GM12892 (cell line): ENCODE data around the gene FAHD2A.
A peak's percentile ranks its signal among the peaks of the same experiment; 100 is the strongest.

Experiments used
- DNase-seq: peaks from one replicate; pipeline ENCODE4 v3.0.0; 2011; ENCODE audit not compliant: insufficient read length
- FAIRE-seq: peaks from 2 replicates; lab custom pipeline; 2011; peaks lifted over from hg19 to GRCh38; lab: Jason Lieb, UNC
- POLR2A ChIP-seq: IDR thresholded peaks from 2 replicates; pipeline ENCODE4 v1.6.1; 2011; ENCODE audit warnings: low read depth, low read length, control low read depth
- POLR2AphosphoS5 ChIP-seq: IDR thresholded peaks from 2 replicates; pipeline ENCODE4 v1.6.1; 2011; ENCODE audit warnings: low read depth, low read length, control low read depth
- TAF1 ChIP-seq: IDR thresholded peaks from 2 replicates; pipeline ENCODE4 v1.6.1; 2011; ENCODE audit warnings: low read depth, mild to moderate bottlenecking, control low read depth, low read length, borderline replicate concordance

Gene FAHD2A

GRCh38 chr2:95385570-95385984 is 16.9 kb upstream of the FAHD2A start:
- TF ChIP-seq POLR2A (no peak), TAF1 (no peak), POLR2AphosphoS5 (no peak)
- FAIRE-seq (no peak), DNase-seq (no peak)

- DNase-seq (no peak), FAIRE-seq (no peak)
- no peak for TF ChIP-seq POLR2A
- no peak for TF ChIP-seq TAF1
- TF ChIP-seq POLR2AphosphoS5 = no peak
Observed at GRCh38 chr2:95386031-95386430, 16.5 kb upstream of the FAHD2A start.

GRCh38 chr2:95387358-95387757 is 15.2 kb upstream of the FAHD2A start:
- TF ChIP-seq POLR2A (no peak), TAF1 (no peak), POLR2AphosphoS5 (no peak)
- FAIRE-seq (no peak), DNase-seq (no peak)

- TF ChIP-seq POLR2A = no peak
- no peak for TF ChIP-seq POLR2AphosphoS5
- no peak for TF ChIP-seq TAF1
- no peak for FAIRE-seq
- no peak for DNase-seq
Observed at GRCh38 chr2:95388091-95388692, 14.3 kb upstream of the FAHD2A start.

GRCh38 chr2:95388856-95389244 is 13.7 kb upstream of the FAHD2A start:
- FAIRE-seq = no peak
- DNase-seq = no peak
- TF ChIP-seq TAF1 (no peak), POLR2A (no peak), POLR2AphosphoS5 (no peak)

GRCh38 chr2:95389245-95390119 is 13.0 kb upstream of the FAHD2A start:
- DNase-seq (peak; percentile 78), FAIRE-seq (peak; percentile 60)
- TF ChIP-seq POLR2A (no peak), POLR2AphosphoS5 (no peak)

GRCh38 chr2:95390272-95390880 is 12.1 kb upstream of the FAHD2A start:
- no peak for TF ChIP-seq TAF1
- TF ChIP-seq POLR2A = no peak
- TF ChIP-seq POLR2AphosphoS5 = no peak
- no peak for FAIRE-seq
- no peak for DNase-seq

GRCh38 chr2:95390881-95391321 is 11.6 kb upstream of the FAHD2A start:
- no peak for FAIRE-seq
- DNase-seq = no peak
- TF ChIP-seq POLR2A (no peak), POLR2AphosphoS5 (no peak), TAF1 (no peak)

- FAIRE-seq (no peak), DNase-seq (no peak)
- TF ChIP-seq TAF1 (no peak), POLR2A (no peak), POLR2AphosphoS5 (no peak)
Observed at GRCh38 chr2:95391641-95392310, 10.7 kb upstream of the FAHD2A start.

- TF ChIP-seq TAF1 (no peak), POLR2A (no peak), POLR2AphosphoS5 (no peak)
- FAIRE-seq (no peak), DNase-seq (no peak)
Observed at GRCh38 chr2:95392320-95392719, 10.2 kb upstream of the FAHD2A start.

GRCh38 chr2:95392730-95393455 is 9.6 kb upstream of the FAHD2A start:
- TF ChIP-seq POLR2AphosphoS5 (no peak), POLR2A (no peak), TAF1 (no peak)
- FAIRE-seq (no peak), DNase-seq (no peak)
